GM12891 (cell line): ENCODE measurements around the gene IGF1R.
A peak's percentile ranks its signal among the peaks of the same experiment; 100 is the strongest.

Source experiments
- DNase-seq: peaks from one replicate; pipeline ENCODE4 v3.0.0; 2011; ENCODE audit warnings: low spot score; ENCODE audit not compliant: insufficient read length
- FAIRE-seq: peaks from 2 replicates; lab custom pipeline; 2011; peaks lifted over from hg19 to GRCh38; lab: Jason Lieb, UNC
- PAX5 ChIP-seq: IDR thresholded peaks from 2 replicates; pipeline ENCODE4 v1.6.1; 2011; ENCODE audit warnings: low read length, moderate library complexity, mild to moderate bottlenecking; ENCODE audit not compliant: insufficient read depth, severe bottlenecking
- POLR2A ChIP-seq: IDR thresholded peaks from 2 replicates; pipeline ENCODE4 v1.6.1; 2011; ENCODE audit warnings: low read depth, low read length, control low read depth
- POLR2AphosphoS5 ChIP-seq: IDR thresholded peaks from 2 replicates; pipeline ENCODE4 v1.6.1; 2011; ENCODE audit warnings: low read depth, low read length, control low read depth
- POU2F2 ChIP-seq: IDR thresholded peaks from 2 replicates; pipeline ENCODE4 v1.6.1; 2011; ENCODE audit warnings: low read depth, mild to moderate bottlenecking, control low read depth, low read length, moderate library complexity
- SPI1 ChIP-seq: IDR thresholded peaks from 2 replicates; pipeline ENCODE4 v1.6.1; 2011; ENCODE audit warnings: low read depth, low read length, control low read depth
- TAF1 ChIP-seq: IDR thresholded peaks from 2 replicates; pipeline ENCODE4 v1.6.1; 2011; ENCODE audit warnings: low read depth, low read length, control low read depth

The IGF1R gene

GRCh38 chr15:98874370-98874769 is 226.0 kb downstream of the IGF1R start:
- DNase-seq = no peak
- no peak for FAIRE-seq
- TF ChIP-seq PAX5 (no peak), POLR2A (no peak), POU2F2 (no peak), TAF1 (no peak), SPI1 (no peak), POLR2AphosphoS5 (no peak)

- DNase-seq (no peak), FAIRE-seq (no peak)
- TF ChIP-seq POLR2AphosphoS5 (no peak), SPI1 (no peak), TAF1 (no peak), PAX5 (no peak), POLR2A (no peak), POU2F2 (no peak)
Observed at GRCh38 chr15:98874773-98875172, 226.4 kb downstream of the IGF1R start.

GRCh38 chr15:98875309-98875708 is 227.0 kb downstream of the IGF1R start:
- no peak for DNase-seq
- no peak for FAIRE-seq
- no peak for TF ChIP-seq POU2F2
- TF ChIP-seq SPI1 = no peak
- TF ChIP-seq PAX5 = no peak
- TF ChIP-seq POLR2AphosphoS5 = no peak
- no peak for TF ChIP-seq TAF1

GRCh38 chr15:98876451-98877369 is 228.4 kb downstream of the IGF1R start:
- no peak for FAIRE-seq
- no peak for DNase-seq
- no peak for TF ChIP-seq SPI1
- no peak for TF ChIP-seq PAX5
- TF ChIP-seq POLR2AphosphoS5 = no peak
- no peak for TF ChIP-seq POLR2A

GRCh38 chr15:98878172-98878571 is 229.8 kb downstream of the IGF1R start:
- DNase-seq (no peak), FAIRE-seq (no peak)
- TF ChIP-seq POLR2AphosphoS5 = no peak
- no peak for TF ChIP-seq POU2F2
- no peak for TF ChIP-seq PAX5
- no peak for TF ChIP-seq POLR2A
- TF ChIP-seq SPI1 = no peak
- TF ChIP-seq TAF1 = no peak

- TF ChIP-seq POLR2A = no peak
- TF ChIP-seq POLR2AphosphoS5 = no peak
- no peak for TF ChIP-seq POU2F2
- no peak for TF ChIP-seq PAX5
- no peak for TF ChIP-seq TAF1
- TF ChIP-seq SPI1 = no peak
- no peak for DNase-seq
- no peak for FAIRE-seq
Observed at GRCh38 chr15:98878862-98879261, 230.5 kb downstream of the IGF1R start.

GRCh38 chr15:98881526-98882520 is 233.5 kb downstream of the IGF1R start:
- DNase-seq (peak; percentile 35), FAIRE-seq (peak; percentile 82)
- no peak for TF ChIP-seq POLR2AphosphoS5
- no peak for TF ChIP-seq PAX5
- no peak for TF ChIP-seq SPI1
- no peak for TF ChIP-seq POLR2A

- DNase-seq = no peak
- no peak for TF ChIP-seq PAX5
- TF ChIP-seq SPI1 = no peak
- no peak for TF ChIP-seq TAF1
- no peak for TF ChIP-seq POU2F2
- FAIRE-seq = no peak
Observed at GRCh38 chr15:98883478-98883877, 235.1 kb downstream of the IGF1R start.

GRCh38 chr15:98884894-98885293 is 236.6 kb downstream of the IGF1R start:
- FAIRE-seq (no peak), DNase-seq (no peak)

More at GRCh38 chr15:98884894-98885293, 236.6 kb downstream of the IGF1R start:
- no peak for TF ChIP-seq SPI1
- no peak for TF ChIP-seq TAF1
- TF ChIP-seq POLR2A = no peak
- TF ChIP-seq POLR2AphosphoS5 = no peak
- TF ChIP-seq POU2F2 = no peak
- no peak for TF ChIP-seq PAX5
